Measurements from ENCODE around the gene ATRAID. TPM values are rescaled to one million over a fixed set of nuclear protein-coding genes. Genes with fewer than 3 reads are reported as not detected.

The ATRAID gene
- total and polyA plus RNA-seq, 2 experiments from 2014 or later, result 129 to 154 TPM

DNA sequence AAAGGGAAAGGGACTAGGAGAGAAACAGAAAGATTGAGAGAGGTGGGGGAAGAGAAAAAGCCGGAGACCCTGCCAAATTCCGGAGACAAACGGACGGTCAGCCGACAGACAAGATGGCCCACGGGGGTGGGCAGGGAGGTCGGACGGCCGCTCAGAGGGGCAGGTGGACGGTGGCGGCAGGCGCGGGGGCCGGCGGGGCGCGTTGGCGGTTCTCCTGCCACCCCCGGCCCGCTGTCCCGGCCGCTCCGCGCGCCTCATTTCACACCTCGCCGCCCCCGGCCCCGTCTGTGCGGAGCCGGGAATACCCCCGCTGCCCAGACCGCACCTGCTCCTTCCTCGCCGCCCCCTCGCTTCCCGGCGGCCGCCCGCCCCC lies 50.1 kb downstream of the ATRAID start:
- Histone ChIP-seq H3K4me2 (peak overlapping the region; percentile 98), H3K27ac (ENCODE audit: low read depth) (no peak overlapping the region), H3F3A (replicated peaks; ENCODE audit: low read depth) (0 out of 2 replicates have a peak, but pooled peaks cover 9% of the 10 kb centered on the region), H3K27me3 (ENCODE audit: insufficient read depth) (peaks cover 72% of the 10 kb centered on the region), H3K4me3 (peak overlapping the region; percentile 82), H4K20me1 (replicated peaks; ENCODE audit: insufficient read depth) (no peaks in the 10 kb centered on the region; the same call in 1 of the 2 replicates), H3K4me1 (ENCODE audit: insufficient read depth) (peaks cover 17% of the 10 kb centered on the region), H3K9me2 (ENCODE audit: insufficient read depth) (no peaks in the 10 kb centered on the region), H2AFZ (peak overlapping the region; percentile 32; the same call in 1 of the 2 replicates), H3K36me3 (ENCODE audit: insufficient read depth) (no peaks in the 10 kb centered on the region), H3K79me2 (replicated peaks; ENCODE audit: insufficient read depth) (no peaks in the 10 kb centered on the region)
- peak; percentile 47 for TF ChIP-seq EZH2phosphoT487 (IDR thresholded peaks at IDR 0.05; ENCODE audit: unreplicated experiment)
- TF ChIP-seq, protein P1, sequence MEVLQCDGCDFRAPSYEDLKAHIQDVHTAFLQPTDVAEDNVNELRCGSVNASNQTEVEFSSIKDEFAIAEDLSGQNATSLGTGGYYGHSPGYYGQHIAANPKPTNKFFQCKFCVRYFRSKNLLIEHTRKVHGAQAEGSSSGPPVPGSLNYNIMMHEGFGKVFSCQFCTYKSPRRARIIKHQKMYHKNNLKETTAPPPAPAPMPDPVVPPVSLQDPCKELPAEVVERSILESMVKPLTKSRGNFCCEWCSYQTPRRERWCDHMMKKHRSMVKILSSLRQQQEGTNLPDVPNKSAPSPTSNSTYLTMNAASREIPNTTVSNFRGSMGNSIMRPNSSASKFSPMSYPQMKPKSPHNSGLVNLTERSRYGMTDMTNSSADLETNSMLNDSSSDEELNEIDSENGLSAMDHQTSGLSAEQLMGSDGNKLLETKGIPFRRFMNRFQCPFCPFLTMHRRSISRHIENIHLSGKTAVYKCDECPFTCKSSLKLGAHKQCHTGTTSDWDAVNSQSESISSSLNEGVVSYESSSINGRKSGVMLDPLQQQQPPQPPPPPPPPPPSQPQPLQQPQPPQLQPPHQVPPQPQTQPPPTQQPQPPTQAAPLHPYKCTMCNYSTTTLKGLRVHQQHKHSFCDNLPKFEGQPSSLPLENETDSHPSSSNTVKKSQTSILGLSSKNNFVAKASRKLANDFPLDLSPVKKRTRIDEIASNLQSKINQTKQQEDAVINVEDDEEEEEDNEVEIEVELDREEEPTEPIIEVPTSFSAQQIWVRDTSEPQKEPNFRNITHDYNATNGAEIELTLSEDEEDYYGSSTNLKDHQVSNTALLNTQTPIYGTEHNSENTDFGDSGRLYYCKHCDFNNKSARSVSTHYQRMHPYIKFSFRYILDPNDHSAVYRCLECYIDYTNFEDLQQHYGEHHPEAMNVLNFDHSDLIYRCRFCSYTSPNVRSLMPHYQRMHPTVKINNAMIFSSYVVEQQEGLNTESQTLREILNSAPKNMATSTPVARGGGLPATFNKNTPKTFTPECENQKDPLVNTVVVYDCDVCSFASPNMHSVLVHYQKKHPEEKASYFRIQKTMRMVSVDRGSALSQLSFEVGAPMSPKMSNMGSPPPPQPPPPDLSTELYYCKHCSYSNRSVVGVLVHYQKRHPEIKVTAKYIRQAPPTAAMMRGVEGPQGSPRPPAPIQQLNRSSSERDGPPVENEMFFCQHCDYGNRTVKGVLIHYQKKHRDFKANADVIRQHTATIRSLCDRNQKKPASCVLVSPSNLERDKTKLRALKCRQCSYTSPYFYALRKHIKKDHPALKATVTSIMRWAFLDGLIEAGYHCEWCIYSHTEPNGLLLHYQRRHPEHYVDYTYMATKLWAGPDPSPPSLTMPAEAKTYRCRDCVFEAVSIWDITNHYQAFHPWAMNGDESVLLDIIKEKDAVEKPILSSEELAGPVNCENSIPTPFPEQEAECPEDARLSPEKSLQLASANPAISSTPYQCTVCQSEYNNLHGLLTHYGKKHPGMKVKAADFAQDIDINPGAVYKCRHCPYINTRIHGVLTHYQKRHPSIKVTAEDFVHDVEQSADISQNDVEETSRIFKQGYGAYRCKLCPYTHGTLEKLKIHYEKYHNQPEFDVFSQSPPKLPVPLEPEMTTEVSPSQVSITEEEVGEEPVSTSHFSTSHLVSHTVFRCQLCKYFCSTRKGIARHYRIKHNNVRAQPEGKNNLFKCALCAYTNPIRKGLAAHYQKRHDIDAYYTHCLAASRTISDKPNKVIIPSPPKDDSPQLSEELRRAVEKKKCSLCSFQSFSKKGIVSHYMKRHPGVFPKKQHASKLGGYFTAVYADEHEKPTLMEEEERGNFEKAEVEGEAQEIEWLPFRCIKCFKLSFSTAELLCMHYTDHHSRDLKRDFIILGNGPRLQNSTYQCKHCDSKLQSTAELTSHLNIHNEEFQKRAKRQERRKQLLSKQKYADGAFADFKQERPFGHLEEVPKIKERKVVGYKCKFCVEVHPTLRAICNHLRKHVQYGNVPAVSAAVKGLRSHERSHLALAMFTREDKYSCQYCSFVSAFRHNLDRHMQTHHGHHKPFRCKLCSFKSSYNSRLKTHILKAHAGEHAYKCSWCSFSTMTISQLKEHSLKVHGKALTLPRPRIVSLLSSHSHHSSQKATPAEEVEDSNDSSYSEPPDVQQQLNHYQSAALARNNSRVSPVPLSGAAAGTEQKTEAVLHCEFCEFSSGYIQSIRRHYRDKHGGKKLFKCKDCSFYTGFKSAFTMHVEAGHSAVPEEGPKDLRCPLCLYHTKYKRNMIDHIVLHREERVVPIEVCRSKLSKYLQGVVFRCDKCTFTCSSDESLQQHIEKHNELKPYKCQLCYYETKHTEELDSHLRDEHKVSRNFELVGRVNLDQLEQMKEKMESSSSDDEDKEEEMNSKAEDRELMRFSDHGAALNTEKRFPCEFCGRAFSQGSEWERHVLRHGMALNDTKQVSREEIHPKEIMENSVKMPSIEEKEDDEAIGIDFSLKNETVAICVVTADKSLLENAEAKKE (CRISPR knock-in tag; IDR thresholded peaks at IDR 0.05), result no peak
- TF ChIP-seq EZH2 (IDR thresholded peaks at IDR 0.05; ENCODE audit: low read depth, unreplicated experiment), result peak; percentile 60
- TF ChIP-seq, protein P2, sequence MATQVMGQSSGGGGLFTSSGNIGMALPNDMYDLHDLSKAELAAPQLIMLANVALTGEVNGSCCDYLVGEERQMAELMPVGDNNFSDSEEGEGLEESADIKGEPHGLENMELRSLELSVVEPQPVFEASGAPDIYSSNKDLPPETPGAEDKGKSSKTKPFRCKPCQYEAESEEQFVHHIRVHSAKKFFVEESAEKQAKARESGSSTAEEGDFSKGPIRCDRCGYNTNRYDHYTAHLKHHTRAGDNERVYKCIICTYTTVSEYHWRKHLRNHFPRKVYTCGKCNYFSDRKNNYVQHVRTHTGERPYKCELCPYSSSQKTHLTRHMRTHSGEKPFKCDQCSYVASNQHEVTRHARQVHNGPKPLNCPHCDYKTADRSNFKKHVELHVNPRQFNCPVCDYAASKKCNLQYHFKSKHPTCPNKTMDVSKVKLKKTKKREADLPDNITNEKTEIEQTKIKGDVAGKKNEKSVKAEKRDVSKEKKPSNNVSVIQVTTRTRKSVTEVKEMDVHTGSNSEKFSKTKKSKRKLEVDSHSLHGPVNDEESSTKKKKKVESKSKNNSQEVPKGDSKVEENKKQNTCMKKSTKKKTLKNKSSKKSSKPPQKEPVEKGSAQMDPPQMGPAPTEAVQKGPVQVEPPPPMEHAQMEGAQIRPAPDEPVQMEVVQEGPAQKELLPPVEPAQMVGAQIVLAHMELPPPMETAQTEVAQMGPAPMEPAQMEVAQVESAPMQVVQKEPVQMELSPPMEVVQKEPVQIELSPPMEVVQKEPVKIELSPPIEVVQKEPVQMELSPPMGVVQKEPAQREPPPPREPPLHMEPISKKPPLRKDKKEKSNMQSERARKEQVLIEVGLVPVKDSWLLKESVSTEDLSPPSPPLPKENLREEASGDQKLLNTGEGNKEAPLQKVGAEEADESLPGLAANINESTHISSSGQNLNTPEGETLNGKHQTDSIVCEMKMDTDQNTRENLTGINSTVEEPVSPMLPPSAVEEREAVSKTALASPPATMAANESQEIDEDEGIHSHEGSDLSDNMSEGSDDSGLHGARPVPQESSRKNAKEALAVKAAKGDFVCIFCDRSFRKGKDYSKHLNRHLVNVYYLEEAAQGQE (IDR thresholded peaks at IDR 0.05; ENCODE audit: unreplicated experiment), result no peak
- H3K9me3 Mint-ChIP-seq, result no peaks in the 10 kb centered on the region
- peaks cover 23% of the 10 kb centered on the region for H3K4me1 Mint-ChIP-seq
- no peaks in the 10 kb centered on the region; the same call in 2 of the 3 replicates for H3K36me3 Mint-ChIP-seq (ENCODE audit: low read depth)
- ATAC-seq (peak; percentile 1; the same call in 2 of the 3 replicates), DNase-seq (ENCODE audit: low spot score) (no peak)
- H3K27ac Mint-ChIP-seq, result no peak overlapping the region
- peaks cover 47% of the 10 kb centered on the region for H3K27me3 Mint-ChIP-seq (ENCODE audit: insufficient read depth, low read depth, poor library complexity)
- peak overlapping the region; percentile 82 for H3K4me3 Mint-ChIP-seq

All from GM23338 (cell line).